ENCODE results near the gene FYB1.

The FYB1 gene

GRCh38 chr5:39164529-39165402, 54.6 kb downstream of the FYB1 start:
- no peak overlapping the region for H3K4me3 ChIP-seq (ENCODE audit: low read depth, low read length)
- TF ChIP-seq CTCF (IDR thresholded peaks at IDR 0.05; ENCODE audit: low read depth, low read length, missing control alignments) = no peak
- DNase-seq (ENCODE audit: low read depth) = no peak
- in situ Hi-C loops (cut with HindIII; ENCODE audit: low sequenced_read_pairs) = no loop called here

GRCh38 chr5:39164016-39164415, 55.3 kb downstream of the FYB1 start:
- no peak overlapping the region for H3K4me3 ChIP-seq (ENCODE audit: low read depth, low read length)
- no peak for DNase-seq (ENCODE audit: low read depth)
- in situ Hi-C loops (cut with HindIII; ENCODE audit: low sequenced_read_pairs) = no loop called here
- no peak for TF ChIP-seq CTCF (IDR thresholded peaks at IDR 0.05; ENCODE audit: low read depth, low read length, missing control alignments)

GRCh38 chr5:39161578-39161977, 57.8 kb downstream of the FYB1 start:
- H3K4me3 ChIP-seq (ENCODE audit: low read depth, low read length) = no peak overlapping the region
- TF ChIP-seq CTCF (IDR thresholded peaks at IDR 0.05; ENCODE audit: low read depth, low read length, missing control alignments) = no peak
- in situ Hi-C loops (cut with HindIII; ENCODE audit: low sequenced_read_pairs) = no loop called here
- no peak for DNase-seq (ENCODE audit: low read depth)

GRCh38 chr5:39160576-39161213, 58.7 kb downstream of the FYB1 start:
- in situ Hi-C loops (cut with HindIII; ENCODE audit: low sequenced_read_pairs) = no loop called here
- DNase-seq (ENCODE audit: low read depth) = no peak
- no peak overlapping the region for H3K4me3 ChIP-seq (ENCODE audit: low read depth, low read length)
- TF ChIP-seq CTCF (IDR thresholded peaks at IDR 0.05; ENCODE audit: low read depth, low read length, missing control alignments) = no peak

- no peak for DNase-seq (ENCODE audit: low read depth)
- no peak for TF ChIP-seq CTCF (IDR thresholded peaks at IDR 0.05; ENCODE audit: low read depth, low read length, missing control alignments)
- in situ Hi-C loops (cut with HindIII; ENCODE audit: low sequenced_read_pairs) = no loop called here
- H3K4me3 ChIP-seq (ENCODE audit: low read depth, low read length) = no peak overlapping the region
Measured at GRCh38 chr5:39159811-39160490, 59.4 kb downstream of the FYB1 start.

GRCh38 chr5:39158786-39159185, 60.6 kb downstream of the FYB1 start:
- DNase-seq (ENCODE audit: low read depth) = no peak
- TF ChIP-seq CTCF (IDR thresholded peaks at IDR 0.05; ENCODE audit: low read depth, low read length, missing control alignments) = no peak
- in situ Hi-C loops (cut with HindIII; ENCODE audit: low sequenced_read_pairs) = no loop called here
- H3K4me3 ChIP-seq (ENCODE audit: low read depth, low read length) = no peak overlapping the region
